ENCODE measurements around the gene PHF12.
"Not testable (repeated sequence)": the region's sequence is repeated elsewhere in the genome, so short reads cannot be mapped to it uniquely, and the experiment has no call there.

The PHF12 gene

DNA sequence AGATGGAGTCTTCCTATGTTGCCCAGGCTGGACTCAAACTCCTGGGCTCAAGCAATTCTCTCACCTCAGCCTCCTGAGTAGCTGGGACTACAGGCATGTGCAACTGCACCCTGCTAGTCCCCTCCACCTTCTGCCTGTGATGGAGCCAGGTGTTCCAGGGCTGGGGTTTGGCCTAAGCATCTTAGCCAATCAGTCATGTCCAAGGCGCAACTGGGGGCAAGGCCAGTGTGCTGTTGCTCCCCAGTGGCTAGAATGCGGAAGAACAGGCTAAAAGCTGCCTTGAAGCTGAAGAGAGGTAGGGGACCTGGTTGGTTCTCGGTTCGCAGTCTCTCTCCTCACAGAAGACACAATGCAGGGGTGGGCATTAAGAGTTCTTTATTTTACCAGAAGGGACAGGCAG, 72.3 kb downstream of the PHF12 start:
- DNase-seq, result no peak

DNA sequence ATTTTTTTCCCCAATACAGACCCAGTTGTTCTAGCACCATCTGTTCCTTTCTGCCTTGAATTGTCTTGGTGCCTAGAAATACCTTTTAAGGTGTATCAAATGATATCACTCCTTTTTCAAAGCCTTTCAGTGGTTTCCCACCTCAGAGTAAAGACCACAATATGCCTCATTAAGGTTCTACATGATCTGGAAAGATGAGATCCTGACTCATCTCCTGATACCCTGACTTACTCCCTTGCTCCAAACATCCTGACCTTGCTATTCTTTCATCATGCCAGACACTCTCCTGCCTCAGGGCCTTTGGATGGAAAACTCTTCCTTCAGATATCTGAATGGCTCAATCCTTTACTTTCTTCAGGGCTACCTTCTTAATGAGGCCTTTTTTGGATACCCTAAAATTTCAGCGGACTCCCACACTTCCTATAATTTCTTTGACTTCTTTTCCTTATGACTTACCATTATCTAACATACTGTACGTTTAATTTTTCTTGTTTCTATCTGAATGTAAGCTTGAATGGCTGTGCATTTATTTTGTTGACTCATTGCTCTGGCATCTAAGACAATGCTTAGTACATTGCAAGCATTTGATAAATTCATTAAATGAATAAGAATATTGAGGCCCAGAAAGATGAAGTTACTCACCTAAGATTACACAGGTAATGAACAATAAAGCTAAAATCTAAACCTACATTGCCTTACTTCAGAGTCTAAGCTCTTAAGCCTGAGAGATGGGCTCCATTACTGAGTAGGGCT, 73.0 kb downstream of the PHF12 start:
- DNase-seq, result no peak

DNA sequence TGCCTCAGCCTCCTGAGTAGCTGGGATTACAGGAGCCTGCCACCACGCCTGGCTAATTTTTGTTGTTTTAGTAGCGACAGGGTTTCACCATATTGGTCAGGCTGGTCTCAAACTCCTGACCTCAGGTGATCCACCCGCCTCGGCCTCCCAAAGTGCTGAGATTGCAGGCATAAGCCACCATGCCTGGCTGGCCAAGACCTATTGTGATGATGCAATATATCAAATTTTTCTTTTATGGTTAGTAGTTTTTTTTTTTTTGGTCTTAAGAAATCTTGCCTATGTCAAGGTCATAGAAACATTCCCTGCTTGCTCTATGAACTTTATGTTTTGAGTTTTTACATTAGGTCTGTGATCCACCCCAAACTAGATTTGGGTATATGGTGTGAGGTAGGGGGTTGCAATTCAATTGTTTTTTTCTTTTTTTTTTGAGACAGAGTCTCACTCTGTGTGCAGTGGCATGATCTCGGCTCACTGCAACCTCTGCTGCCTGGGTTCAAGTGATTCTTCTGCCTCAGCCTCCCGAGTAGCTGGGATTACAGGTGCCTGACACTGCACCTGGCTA, 74.1 kb downstream of the PHF12 start:
- not testable (repeated sequence) for DNase-seq

DNA sequence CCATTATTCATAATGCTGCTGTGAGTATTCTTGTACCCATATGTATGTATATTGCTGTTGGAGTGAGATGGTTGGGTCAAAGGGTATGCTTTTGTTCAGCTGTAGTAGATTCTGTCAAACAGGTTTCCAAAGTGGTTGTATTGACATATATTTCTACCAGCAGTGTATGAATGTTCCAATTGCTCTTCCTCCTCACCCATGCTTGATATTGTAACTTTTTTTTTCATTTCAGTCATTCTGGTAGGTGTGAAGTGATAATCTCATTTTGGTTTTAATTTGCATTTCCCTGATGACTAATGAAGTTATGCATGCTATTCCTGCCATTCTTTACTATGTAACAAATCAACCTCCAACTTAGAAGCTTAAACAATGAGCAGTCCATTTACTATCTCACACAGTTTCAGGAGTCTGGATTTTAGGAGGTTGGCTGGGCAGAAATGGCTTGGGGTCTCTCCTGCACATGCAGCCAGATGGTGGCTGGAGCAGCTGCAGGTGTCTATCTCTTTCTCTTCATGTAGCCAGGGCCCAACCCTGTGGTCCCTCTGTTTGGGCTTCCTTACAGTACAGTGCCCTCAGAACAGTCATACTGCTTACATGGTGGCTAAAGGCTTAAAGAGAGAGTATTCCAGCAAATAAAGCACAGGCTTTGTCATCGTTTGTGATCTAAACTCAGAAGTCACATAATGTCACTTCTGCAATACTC, 75.3 kb downstream of the PHF12 start:
- DNase-seq, result no peak

DNA sequence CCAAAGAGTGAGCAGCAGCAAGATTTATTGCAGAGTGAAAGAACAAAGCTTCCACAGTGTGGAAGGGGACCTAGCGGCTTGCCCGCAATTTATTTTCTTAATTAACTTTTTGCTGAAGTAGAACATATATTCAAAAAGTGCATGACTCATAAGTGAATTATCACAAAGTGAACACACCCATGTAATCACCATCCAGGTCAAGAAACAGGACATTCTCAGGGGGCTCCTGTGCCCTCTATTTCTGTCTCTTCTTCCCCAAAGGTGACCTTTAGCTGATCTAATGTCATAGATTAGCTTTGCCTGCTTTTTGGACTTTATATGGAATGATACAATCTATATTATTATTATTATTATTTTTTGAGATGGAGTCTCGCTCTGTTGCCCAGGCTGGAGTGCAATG, 76.6 kb downstream of the PHF12 start:
- DNase-seq, result no peak

DNA sequence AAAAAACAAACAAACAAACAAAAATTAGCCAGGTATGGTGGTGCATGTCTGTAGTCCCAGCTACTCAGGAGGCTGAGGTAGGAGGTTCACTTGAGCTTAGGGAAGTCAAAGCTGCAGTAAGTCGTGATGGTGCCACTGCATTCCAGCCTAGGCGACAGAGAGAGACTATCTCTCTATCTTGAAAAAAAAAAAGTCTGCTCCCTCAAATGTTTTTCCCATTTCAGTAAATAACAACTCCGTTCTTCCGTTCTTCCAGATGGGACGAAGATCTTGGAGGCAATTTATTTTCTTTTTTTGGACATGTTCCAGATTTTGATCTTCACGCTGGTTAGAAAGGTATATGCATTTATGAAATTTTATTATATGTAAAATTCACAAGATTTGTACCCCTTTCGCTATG, 77.5 kb downstream of the PHF12 start:
- no peak for DNase-seq

DNA sequence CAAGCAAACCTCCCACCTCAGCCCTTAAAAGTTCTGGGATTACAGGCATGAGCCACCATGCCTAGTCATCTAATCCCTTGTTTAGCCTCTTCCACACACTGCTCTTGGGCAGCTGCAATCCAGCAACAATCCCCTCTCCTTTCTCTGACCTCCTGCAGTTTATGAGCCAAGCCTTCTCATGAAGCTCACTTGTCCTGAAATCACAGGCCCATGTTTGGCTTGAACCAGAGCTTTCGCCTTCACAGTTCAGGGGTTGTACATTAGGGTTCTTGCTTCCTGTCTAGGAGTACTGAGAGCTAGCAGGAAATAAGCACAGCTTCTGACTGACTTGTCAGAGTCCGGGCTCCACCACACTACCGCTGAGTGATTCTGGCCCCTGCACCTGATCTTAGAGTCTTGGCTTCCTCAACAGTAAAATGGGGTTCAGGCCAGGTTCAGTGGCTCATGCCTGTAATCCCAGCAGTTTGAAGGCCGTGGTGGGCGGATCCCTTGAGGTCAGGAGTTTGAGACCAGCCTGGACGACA, 80.2 kb downstream of the PHF12 start:
- DNase-seq, result peak; percentile 21

DNA sequence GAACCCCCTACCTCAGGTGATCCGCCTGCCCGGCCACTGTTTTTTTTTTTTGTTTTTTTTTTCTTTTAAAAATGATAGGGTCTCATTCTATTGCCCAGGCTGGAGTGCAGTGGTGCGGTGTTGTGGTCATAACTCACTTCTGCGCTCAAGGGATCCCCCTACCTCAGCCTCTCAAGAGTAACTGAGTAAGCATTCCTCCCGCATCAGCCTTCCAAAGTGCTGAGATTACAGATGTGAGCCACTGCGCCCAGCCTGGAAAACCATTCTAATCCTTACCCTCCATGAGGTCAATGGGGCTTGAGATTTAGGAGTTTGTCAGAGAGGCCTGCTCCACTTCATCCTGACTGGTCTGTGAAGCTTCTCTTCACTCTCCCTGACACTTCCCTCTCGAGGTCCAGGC, 84.0 kb downstream of the PHF12 start:
- DNase-seq, result no peak

DNA sequence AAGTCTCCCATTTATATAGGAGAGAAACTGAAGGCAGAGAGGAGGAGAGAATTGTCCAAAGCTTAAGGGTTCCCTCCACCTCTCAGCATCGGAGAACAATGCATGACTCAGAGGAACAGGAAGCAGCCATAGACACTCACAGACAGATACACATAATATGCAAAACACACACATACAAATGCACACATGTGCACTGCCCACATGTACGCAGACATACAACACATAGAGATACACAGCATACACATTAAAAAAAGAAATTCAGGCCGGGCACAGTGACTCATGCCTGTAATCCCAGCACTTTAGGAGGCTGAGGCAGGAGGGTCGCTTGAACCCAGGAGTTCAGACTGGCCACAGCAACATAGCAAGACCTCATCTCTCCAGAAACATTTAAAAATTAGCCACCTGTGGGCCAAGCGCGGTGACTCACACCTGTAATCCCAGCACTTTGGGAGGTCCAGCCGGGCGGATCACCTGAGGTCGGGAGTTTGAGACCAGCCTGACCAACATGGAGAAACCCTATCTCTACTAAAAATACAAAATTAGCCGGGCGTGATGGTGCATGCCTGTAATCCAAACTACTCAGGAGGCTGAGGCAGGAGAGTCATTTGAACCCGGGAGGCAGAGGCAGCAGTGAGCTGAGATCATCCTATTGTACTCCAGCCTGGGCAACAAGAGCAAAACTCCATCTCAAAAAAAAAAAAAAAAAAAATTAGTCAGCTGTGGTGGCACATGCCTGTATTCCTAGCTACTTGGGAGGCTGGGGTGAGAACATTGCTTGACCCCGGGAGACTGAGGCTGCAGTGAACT, 85.2 kb downstream of the PHF12 start:
- DNase-seq, result no peak

DNA sequence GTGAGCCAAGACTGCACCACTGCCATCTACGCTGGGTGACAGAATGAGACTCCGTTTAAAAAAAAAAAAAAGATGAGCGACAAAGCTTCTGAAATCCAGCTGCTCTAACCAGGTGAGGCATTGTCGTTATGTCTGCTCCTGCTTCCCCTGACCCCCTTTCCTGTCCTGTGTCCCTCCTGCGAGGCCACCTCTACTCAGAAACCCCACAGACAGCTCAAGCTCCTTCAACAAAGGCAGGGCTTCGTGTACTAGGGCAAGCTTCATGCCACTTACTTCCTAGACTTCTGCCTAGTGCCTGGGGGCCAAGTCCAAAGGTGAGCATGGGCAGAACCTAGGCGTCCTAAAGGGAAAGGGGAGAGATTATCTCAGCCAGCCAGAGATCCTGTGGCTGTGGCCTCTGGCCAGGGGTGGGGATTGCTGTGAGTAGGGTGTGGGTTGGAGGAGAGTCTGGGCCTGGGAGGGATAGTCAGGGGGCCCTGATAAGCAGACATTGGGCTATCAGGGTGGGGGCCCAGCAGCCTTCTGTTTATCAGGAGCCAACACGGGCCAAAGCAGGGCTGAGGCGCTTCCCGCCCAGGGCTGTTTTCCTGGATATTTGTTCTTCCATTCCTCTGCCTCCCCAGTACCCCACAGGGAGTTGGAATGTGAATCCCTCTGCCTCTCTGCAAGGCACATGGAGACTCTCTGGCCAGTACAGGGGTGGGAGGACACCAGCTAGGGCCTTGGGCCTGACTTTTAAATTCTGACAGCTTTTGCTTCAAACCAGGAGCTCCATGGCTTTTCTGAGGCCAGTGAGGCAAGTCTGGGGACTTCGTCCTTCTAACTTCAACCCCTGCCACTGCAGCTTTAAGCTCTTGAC, 86.1 kb downstream of the PHF12 start:
- DNase-seq, result no peak

DNA sequence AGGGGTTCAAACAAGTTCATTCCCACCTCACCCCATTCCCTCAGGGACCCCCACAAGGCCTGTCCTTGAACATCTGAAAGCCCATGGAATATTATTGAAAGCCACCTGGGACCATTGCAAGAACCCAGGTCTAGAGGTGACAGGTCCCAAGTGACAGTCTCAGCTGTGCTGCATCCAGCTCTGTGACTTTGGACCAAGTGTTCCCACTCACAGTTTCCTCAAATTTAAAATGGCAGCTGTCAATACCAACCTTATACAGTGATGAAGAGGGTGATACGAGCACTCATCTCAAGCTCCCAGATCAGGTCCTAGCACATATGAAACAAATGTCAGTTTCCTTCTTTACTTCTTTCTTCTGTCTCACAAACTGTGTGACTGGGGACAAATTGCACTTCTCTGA, 87.4 kb downstream of the PHF12 start:
- no peak for DNase-seq

DNA sequence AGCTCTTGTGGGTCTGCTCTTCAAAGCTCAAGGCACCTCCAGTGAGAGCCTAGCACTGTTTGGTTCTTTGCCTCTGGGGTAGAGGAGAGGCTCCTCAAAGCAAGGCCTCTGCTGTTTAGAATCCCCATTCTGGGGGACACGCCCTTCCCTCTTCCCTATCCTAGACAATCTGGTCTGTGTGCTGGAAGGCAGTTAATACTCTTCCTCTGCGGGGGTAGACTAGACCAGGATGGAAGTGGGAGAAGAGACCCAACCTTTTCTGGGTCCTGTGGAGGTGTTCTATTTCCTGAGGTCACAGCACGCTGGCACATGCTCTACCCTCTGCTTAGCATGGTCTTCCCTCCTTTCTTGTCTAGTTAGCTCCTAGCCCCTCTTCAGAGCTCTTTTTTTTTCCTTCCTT, 88.8 kb downstream of the PHF12 start:
- DNase-seq, result no peak

DNA sequence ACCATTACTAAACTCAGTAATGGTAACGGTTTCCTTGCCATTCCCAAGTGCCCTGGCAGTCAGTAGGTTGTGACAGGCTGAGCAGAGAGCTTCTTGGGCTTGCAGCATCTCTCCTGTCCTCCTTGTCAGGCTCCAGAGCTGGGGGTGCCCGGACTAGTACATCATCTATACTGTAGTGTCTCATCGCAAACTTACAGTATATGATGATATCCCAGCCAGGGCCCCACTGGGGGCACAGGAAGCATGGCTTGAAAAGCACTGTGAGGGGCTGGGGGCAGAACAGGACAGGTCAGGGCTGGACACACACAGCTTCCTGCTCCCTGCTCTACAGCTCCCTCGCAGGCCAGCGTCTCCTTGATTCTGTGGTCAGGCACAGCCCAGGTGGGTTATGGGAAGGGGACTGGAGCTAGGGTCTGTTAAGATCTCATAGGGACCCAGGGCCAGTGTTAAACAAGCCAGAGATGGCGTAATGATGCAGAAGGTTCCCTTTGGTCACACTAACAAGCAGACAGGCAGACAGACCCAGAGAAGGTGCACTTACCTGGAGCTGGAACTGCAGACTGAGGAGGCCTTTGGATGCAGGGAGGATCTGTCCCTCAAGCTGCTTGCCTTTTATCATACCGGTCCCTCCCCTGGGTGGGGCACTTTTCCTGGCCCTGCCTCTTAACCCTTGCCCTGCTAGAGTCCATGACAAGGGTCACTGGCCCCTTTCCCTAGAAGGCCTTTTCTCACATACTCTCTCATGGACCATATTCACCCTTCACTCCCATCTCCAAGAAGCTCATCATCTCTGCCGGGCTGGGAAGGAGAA, 89.7 kb downstream of the PHF12 start:
- DNase-seq, result no peak

DNA sequence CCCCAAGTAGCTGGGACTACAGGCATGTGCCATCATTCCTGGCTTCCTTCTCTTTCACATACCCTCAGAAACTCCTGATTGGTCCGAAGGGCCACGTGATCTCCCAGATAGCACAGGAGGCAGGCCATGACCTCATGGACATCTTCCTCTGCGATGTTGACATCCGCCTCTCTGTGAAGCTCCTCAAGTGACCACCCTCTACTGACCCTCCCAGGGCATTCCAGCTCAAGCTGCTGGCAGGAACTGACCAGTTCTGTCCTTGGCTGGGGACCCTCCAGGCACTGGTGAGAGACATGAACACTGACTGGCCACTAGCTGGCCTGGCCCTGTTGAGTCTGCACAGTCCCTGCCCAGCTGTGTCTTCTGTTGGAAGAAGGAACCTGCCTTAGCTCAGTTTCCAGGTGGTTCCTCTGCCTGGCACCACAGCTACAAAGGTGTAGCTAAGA, 90.9 kb downstream of the PHF12 start:
- DNase-seq, result no peak

DNA sequence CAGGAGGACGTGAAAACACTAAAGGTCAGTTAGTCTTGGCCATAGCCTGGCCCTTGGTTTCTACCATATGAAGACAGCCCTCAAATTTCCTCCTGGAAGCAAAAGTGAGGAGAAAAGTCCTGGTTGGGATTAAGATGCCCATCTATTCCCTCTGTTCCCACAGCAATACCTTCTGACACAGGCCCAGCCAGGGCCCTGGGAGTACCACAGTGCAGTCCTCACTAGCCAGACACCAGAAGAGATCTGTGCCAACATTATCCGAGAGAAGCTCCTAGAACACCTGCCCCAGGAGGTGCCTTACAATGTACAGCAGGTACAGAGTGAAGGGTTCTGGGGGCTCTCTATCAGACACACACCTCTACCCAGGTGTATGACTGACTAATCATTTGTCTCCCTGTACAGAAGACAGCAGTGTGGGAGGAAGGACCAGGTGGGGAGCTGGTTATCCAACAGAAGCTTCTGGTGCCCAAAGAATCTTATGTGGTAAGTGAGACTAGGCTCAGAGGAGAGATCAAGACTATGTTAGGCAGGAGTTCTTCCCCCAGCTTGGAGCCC, 92.4 kb downstream of the PHF12 start:
- DNase-seq, result no peak

DNA sequence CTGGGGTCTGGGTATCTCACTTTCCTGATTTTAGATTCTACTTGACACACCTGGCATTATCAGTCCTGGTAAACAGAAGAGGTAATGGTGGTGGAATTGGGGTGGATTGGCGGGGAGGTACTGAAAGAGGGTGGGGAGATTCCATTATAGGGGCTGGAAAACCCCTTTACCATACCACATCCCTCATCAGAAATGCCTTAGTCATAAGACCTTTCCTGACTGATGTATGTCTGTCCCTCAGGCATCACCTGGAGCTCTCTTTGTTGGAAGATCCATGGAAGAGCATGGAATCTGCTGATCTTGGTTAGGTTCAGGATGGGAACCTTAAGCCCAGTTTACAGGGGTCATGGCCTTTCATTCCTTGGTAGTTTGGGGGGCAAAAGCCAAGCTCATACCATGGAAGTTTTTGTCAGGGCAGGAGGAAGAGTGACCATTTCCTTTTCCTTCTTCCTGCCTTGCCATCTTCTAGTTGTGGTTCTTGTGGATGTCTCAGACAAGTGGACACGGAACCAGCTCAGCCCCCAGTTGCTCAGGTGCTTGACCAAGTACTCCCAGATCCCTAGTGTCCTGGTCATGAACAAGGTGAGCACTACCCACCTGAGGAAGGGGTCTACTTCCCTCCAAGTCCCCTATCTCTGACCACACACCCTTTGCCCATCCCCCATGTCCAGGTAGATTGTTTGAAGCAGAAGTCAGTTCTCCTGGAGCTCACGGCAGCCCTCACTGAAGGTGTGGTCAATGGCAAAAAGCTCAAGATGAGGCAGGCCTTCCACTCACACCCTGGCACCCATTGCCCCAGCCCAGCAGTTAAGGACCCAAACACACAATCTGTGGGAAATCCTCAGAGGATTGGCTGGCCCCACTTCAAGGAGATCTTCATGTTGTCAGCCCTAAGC, 93.2 kb downstream of the PHF12 start:
- DNase-seq, result no peak

DNA sequence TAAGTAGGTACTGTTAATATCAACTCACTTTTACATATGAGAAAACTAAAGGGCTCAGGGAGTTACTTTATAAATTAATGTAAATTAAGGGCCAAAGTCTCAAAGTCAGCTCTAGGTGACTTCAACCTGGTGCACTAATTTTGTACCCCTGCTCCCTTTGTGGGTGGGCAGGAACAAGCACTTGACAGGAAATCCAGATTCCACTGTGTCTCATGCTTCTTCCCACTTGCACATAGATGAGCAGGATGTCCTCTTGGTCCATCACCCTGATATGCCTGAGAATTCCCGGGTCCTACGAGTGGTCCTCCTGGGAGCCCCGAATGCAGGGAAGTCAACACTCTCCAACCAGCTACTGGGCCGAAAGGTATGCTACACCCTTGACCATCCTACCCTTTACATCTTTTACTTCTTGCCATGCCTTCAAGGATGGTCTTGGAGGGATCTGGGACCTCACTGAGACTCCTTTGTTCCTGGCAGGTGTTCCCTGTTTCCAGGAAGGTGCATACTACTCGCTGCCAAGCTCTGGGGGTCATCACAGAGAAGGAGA, 95.2 kb downstream of the PHF12 start:
- DNase-seq, result no peak

DNA sequence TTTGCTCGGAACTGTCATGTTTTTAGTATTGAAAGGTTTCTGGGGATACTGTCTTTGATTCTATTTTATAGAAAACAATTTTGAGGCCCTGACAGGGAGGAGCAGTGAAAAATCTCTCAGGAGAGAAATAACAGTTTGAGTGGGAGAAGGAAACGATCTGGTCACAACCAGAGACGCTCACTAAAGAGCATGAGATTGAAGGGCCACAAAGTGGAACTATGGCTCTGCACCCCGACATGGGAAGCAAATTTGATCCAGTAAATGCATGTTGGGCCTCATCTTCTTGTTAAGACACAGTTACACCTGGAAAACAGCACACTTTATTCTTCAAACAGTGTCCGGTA, 96.0 kb downstream of the PHF12 start:
- DNase-seq, result no peak

Data from activated CD4-positive, alpha-beta T cell treated with anti-CD3 and anti-CD28 coated beads, Interleukin-2, amount 50 U/mL, for 1 hour (primary cell).